ENCODE data around the gene SIRT3. TPM values are rescaled to one million over a fixed set of nuclear protein-coding genes. Genes with fewer than 3 reads are reported as not detected.
A peak's percentile ranks its signal among the peaks of the same experiment; 100 is the strongest.
"Not testable (repeated sequence)": the region's sequence is repeated elsewhere in the genome, so short reads cannot be mapped to it uniquely, and the experiment has no call there.

The SIRT3 gene
- total and polyA plus RNA-seq, 3 donors from 2014 or later: 31.7 to 57.0 (median 43.6) TPM

DNA sequence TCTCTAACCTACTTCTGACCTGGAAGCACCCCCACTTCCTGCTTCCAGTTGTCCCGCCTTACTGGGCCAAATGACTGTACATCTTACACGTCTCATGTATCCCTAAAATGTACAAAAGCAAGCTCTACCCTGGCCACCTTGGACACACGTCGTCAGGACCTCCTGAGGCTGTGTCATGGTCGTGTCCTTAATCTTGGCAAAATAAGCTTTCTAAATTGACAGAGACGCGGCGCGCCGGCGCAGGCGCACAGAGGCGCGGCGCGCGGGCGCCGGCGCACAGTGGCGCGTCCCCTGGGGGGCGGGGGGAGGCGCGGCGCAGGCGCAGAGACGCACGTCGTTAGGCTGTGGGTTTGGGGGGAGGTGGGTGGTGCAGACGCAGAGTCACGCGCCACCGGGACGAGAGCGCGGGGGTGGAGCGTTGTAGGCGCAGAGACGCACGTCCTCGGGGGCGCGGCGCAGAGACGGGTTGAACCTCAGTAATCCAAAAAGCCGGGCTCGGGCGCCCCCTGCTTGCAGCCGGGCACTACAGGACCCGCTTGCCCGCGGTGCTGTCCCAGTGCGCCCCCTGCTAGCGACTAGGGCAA is 46.9 kb downstream of the SIRT3 start:
- H3K27ac ChIP-seq; H3K27me3 ChIP-seq; H3K9me3 ChIP-seq; H3K36me3 ChIP-seq (ENCODE audit: low read depth, missing control alignments); intact Hi-C loops (cut with DNase I; ENCODE audit: low total_unique reads); H3K4me3 ChIP-seq; H3K4me1 ChIP-seq: not testable (repeated sequence)
- peak; percentile 84 for DNase-seq
- WGBS, 2 donors: 67 to 70% methylated on average over 28 to 53 of the region's 55 CpGs
- TF ChIP-seq, protein P1, sequence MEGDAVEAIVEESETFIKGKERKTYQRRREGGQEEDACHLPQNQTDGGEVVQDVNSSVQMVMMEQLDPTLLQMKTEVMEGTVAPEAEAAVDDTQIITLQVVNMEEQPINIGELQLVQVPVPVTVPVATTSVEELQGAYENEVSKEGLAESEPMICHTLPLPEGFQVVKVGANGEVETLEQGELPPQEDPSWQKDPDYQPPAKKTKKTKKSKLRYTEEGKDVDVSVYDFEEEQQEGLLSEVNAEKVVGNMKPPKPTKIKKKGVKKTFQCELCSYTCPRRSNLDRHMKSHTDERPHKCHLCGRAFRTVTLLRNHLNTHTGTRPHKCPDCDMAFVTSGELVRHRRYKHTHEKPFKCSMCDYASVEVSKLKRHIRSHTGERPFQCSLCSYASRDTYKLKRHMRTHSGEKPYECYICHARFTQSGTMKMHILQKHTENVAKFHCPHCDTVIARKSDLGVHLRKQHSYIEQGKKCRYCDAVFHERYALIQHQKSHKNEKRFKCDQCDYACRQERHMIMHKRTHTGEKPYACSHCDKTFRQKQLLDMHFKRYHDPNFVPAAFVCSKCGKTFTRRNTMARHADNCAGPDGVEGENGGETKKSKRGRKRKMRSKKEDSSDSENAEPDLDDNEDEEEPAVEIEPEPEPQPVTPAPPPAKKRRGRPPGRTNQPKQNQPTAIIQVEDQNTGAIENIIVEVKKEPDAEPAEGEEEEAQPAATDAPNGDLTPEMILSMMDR (IDR thresholded peaks at IDR 0.05): peak in 2 of 3 experiments; percentile 11 to 18

GRCh38 chr11:180242-180641 is 55.9 kb downstream of the SIRT3 start:
- 0% methylated on average over 1 to 2 of the region's 13 CpGs for WGBS, 2 donors
- H3K36me3 ChIP-seq (ENCODE audit: low read depth, missing control alignments); intact Hi-C loops (cut with DNase I; ENCODE audit: low total_unique reads); H3K9me3 ChIP-seq; H3K4me1 ChIP-seq; H3K4me3 ChIP-seq; H3K27me3 ChIP-seq; H3K27ac ChIP-seq; DNase-seq: not testable (repeated sequence)
- TF ChIP-seq, protein P1 (IDR thresholded peaks at IDR 0.05): peak in 1 of 3 experiments; percentile 23

Other genes with a start within 250 kb of the SIRT3 start
- not detected for gene SCGB1C1, start 43.3 kb downstream of the SIRT3 start, total RNA-seq
- gene SCGB1C1, start 43.3 kb downstream of the SIRT3 start, polyA plus RNA-seq (ENCODE audit: insufficient read depth, low read depth, low replicate concordance): not detected
- gene BET1L, start 28.9 kb downstream of the SIRT3 start, total RNA-seq: 10 to 100 TPM; 43.7 to 47.5 TPM
- gene BET1L, start 28.9 kb downstream of the SIRT3 start, polyA plus RNA-seq (ENCODE audit: insufficient read depth, low read depth, low replicate concordance): 79.9 TPM
- 100 to 1,000 TPM; 104 to 108 TPM for gene RIC8A, start 28.6 kb downstream of the SIRT3 start, total RNA-seq
- 132 TPM for gene RIC8A, start 28.6 kb downstream of the SIRT3 start, polyA plus RNA-seq (ENCODE audit: insufficient read depth, low read depth, low replicate concordance)
- gene PSMD13, start 634 bp upstream of the SIRT3 start, total RNA-seq: 100 to 1,000 TPM; 128 to 180 TPM
- gene PSMD13, start 634 bp upstream of the SIRT3 start, polyA plus RNA-seq (ENCODE audit: insufficient read depth, low read depth, low replicate concordance): 133 TPM
- gene NLRP6, start 42.1 kb upstream of the SIRT3 start, total RNA-seq: 1 to 10 TPM in 1 of 2 donors, under 1 TPM in 1; 0.31 to 2.4 TPM
- gene NLRP6, start 42.1 kb upstream of the SIRT3 start, polyA plus RNA-seq (ENCODE audit: insufficient read depth, low read depth, low replicate concordance): 0.26 TPM
- 10 to 100 TPM; 26.5 to 32.5 TPM for gene PGGHG, start 52.8 kb upstream of the SIRT3 start, total RNA-seq
- 8.2 TPM for gene PGGHG, start 52.8 kb upstream of the SIRT3 start, polyA plus RNA-seq (ENCODE audit: insufficient read depth, low read depth, low replicate concordance)
- not detected for gene IFITM5, start 63.2 kb upstream of the SIRT3 start, total RNA-seq
- gene IFITM5, start 63.2 kb upstream of the SIRT3 start, polyA plus RNA-seq (ENCODE audit: insufficient read depth, low read depth, low replicate concordance): not detected
- 100 to 1,000 TPM; 119 to 169 TPM for gene IFITM2, start 71.5 kb upstream of the SIRT3 start, total RNA-seq
- 283 TPM for gene IFITM2, start 71.5 kb upstream of the SIRT3 start, polyA plus RNA-seq (ENCODE audit: insufficient read depth, low read depth, low replicate concordance)
- gene IFITM1, start 77.7 kb upstream of the SIRT3 start, total RNA-seq: 10 to 100 TPM; 63.1 to 93.3 TPM
- gene IFITM1, start 77.7 kb upstream of the SIRT3 start, polyA plus RNA-seq (ENCODE audit: insufficient read depth, low read depth, low replicate concordance): 146 TPM
- 100 to 1,000 TPM; 256 to 459 TPM for gene IFITM3, start 84.5 kb upstream of the SIRT3 start, total RNA-seq
- gene IFITM3, start 84.5 kb upstream of the SIRT3 start, polyA plus RNA-seq (ENCODE audit: insufficient read depth, low read depth, low replicate concordance): 717 TPM
- 10 to 100 TPM in 1 of 2 donors, 1 to 10 TPM in 1; 7.2 to 10.1 TPM for gene B4GALNT4, start 133.2 kb upstream of the SIRT3 start, total RNA-seq
- gene B4GALNT4, start 133.2 kb upstream of the SIRT3 start, polyA plus RNA-seq (ENCODE audit: insufficient read depth, low read depth, low replicate concordance): 4.3 TPM
- gene PKP3, start 157.9 kb upstream of the SIRT3 start, total RNA-seq: 1 to 10 TPM; 1.6 to 3.1 TPM
- gene PKP3, start 157.9 kb upstream of the SIRT3 start, polyA plus RNA-seq (ENCODE audit: insufficient read depth, low read depth, low replicate concordance): 1.2 TPM
- gene SIGIRR, start 178.7 kb upstream of the SIRT3 start, total RNA-seq: 10 to 100 TPM; 39.3 to 43.8 TPM
- gene SIGIRR, start 178.7 kb upstream of the SIRT3 start, polyA plus RNA-seq (ENCODE audit: insufficient read depth, low read depth, low replicate concordance): 35.5 TPM
- gene ANO9, start 205.7 kb upstream of the SIRT3 start, total RNA-seq: 1 to 10 TPM; 1.9 to 2.9 TPM
- gene ANO9, start 205.7 kb upstream of the SIRT3 start, polyA plus RNA-seq (ENCODE audit: insufficient read depth, low read depth, low replicate concordance): 1.6 TPM
- 100 to 1,000 TPM; 107 to 160 TPM for gene PTDSS2, start 213.9 kb upstream of the SIRT3 start, total RNA-seq
- 116 TPM for gene PTDSS2, start 213.9 kb upstream of the SIRT3 start, polyA plus RNA-seq (ENCODE audit: insufficient read depth, low read depth, low replicate concordance)